Measurements from ENCODE around the gene DTX3L. TPM values are rescaled to one million over a fixed set of nuclear protein-coding genes. Genes with fewer than 3 reads are reported as not detected.

The DTX3L gene
- total RNA-seq, 1 donor from 2014 or later = 32.5 TPM

GRCh38 chr3:122612696-122613095, 48.6 kb downstream of the DTX3L start:
- Mint-ChIP-seq H3K36me3 (no peaks in the 10 kb centered on the region), H3K27ac (no peak overlapping the region)

GRCh38 chr3:122615303-122615702, 51.2 kb downstream of the DTX3L start:
- H3K4me1 Mint-ChIP-seq = no peaks in the 10 kb centered on the region
- H3K4me3 Mint-ChIP-seq = no peak overlapping the region
- peaks cover 26% of the 10 kb centered on the region for H3K27me3 Mint-ChIP-seq (ENCODE audit: low read depth)
- no peak overlapping the region for H3K27ac Mint-ChIP-seq
- DNase-seq (ENCODE audit: low spot score in 2 of 2, unreplicated experiment in 2 of 2) = no peak
- TF ChIP-seq CTCF (IDR thresholded peaks at IDR 0.05; ENCODE audit: unreplicated experiment) = no peak
- no peaks in the 10 kb centered on the region for H3K9me3 Mint-ChIP-seq
- H3K36me3 Mint-ChIP-seq = no peaks in the 10 kb centered on the region

More at GRCh38 chr3:122612696-122613095, 48.6 kb downstream of the DTX3L start:
- Mint-ChIP-seq H3K4me1 (no peaks in the 10 kb centered on the region), H3K4me3 (no peak overlapping the region), H3K9me3 (no peaks in the 10 kb centered on the region), H3K27me3 (ENCODE audit: low read depth) (peaks cover 8% of the 10 kb centered on the region)
- no peak for TF ChIP-seq CTCF (IDR thresholded peaks at IDR 0.05; ENCODE audit: unreplicated experiment)
- DNase-seq (ENCODE audit: low spot score in 2 of 2, unreplicated experiment in 2 of 2) = no peak

- Mint-ChIP-seq H3K4me3 (no peak overlapping the region), H3K9me3 (no peaks in the 10 kb centered on the region), H3K27ac (no peak overlapping the region), H3K27me3 (ENCODE audit: low read depth) (peaks cover 46% of the 10 kb centered on the region), H3K36me3 (no peaks in the 10 kb centered on the region), H3K4me1 (no peaks in the 10 kb centered on the region)
- TF ChIP-seq CTCF (IDR thresholded peaks at IDR 0.05; ENCODE audit: unreplicated experiment) = no peak
- no peak for DNase-seq (ENCODE audit: low spot score in 2 of 2, unreplicated experiment in 2 of 2)
Observed at GRCh38 chr3:122618614-122619013, 54.5 kb downstream of the DTX3L start.

DNA sequence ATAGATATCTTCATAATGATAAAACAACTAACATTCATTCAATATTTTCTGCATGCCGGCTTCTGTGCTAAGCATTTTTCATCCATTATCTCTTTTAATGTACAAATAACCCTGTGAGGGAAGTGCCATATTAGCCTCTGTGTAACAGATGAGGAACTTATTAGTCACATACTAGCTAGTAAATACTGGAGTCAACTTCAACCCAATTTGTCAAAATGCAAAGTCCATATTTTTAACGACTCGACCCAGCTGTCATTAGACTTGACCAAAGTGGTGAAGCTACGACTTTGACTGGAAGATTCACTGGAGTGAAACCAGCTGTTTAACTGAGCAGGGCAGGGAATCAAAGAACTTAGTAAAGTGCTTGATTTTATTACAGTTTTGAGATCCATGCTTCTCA, 54.9 kb downstream of the DTX3L start:
- no peak overlapping the region for H3K4me3 Mint-ChIP-seq
- no peak for DNase-seq (ENCODE audit: low spot score in 2 of 2, unreplicated experiment in 2 of 2)
- H3K9me3 Mint-ChIP-seq = no peaks in the 10 kb centered on the region
- no peak overlapping the region for H3K27ac Mint-ChIP-seq
- no peaks in the 10 kb centered on the region for H3K36me3 Mint-ChIP-seq
- H3K27me3 Mint-ChIP-seq (ENCODE audit: low read depth) = peaks cover 46% of the 10 kb centered on the region
- no peaks in the 10 kb centered on the region for H3K4me1 Mint-ChIP-seq
- TF ChIP-seq CTCF (IDR thresholded peaks at IDR 0.05; ENCODE audit: unreplicated experiment) = no peak

- no peak for TF ChIP-seq CTCF (IDR thresholded peaks at IDR 0.05; ENCODE audit: unreplicated experiment)
- H3K36me3 Mint-ChIP-seq = no peaks in the 10 kb centered on the region
- no peak for DNase-seq (ENCODE audit: low spot score in 2 of 2, unreplicated experiment in 2 of 2)
- H3K4me3 Mint-ChIP-seq = no peak overlapping the region
- no peak overlapping the region for H3K27ac Mint-ChIP-seq
- peaks cover 46% of the 10 kb centered on the region for H3K27me3 Mint-ChIP-seq (ENCODE audit: low read depth)
- no peaks in the 10 kb centered on the region for H3K9me3 Mint-ChIP-seq
- H3K4me1 Mint-ChIP-seq = no peaks in the 10 kb centered on the region
Observed at GRCh38 chr3:122620399-122620798, 56.3 kb downstream of the DTX3L start.

DNA sequence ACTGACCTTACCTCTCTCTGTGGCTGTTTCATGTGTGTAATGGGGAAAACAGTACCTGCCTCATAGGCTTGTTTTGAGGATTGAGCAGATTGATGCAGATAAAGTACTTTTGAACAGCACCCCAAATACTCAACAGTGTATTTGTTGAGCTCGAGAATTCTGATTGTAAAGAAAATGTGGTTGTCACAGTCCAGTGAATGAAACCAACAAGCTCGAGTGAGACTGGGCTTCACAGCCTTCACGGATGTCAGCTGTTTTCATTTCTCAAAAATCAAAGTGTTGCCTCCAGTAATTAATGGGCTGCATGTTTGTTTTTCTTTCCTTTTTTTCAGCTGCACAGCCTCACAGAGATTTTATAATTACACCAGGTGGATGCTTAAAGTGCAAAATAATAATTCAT, 57.0 kb downstream of the DTX3L start:
- H3K4me1 Mint-ChIP-seq = no peaks in the 10 kb centered on the region
- H3K27me3 Mint-ChIP-seq (ENCODE audit: low read depth) = peaks cover 46% of the 10 kb centered on the region
- H3K36me3 Mint-ChIP-seq = no peaks in the 10 kb centered on the region
- H3K27ac Mint-ChIP-seq = no peak overlapping the region
- H3K4me3 Mint-ChIP-seq = no peak overlapping the region
- DNase-seq (ENCODE audit: low spot score in 2 of 2, unreplicated experiment in 2 of 2) = no peak
- TF ChIP-seq CTCF (IDR thresholded peaks at IDR 0.05; ENCODE audit: unreplicated experiment) = no peak
- no peaks in the 10 kb centered on the region for H3K9me3 Mint-ChIP-seq
